A549 (cell line): ENCODE results near the gene TRERF1. TPM values are rescaled to one million over a fixed set of nuclear protein-coding genes. Genes with fewer than 3 reads are reported as not detected.

Source experiments
- ATAC-seq, 2 experiments: fragments of 200-7000 bp in 1 of 2; fragments of >200 bp in 1 of 2; cut with Nextera tagmentation in 1 of 2; cut with Tn5 transposase in 1 of 2; 3 replicates each; pipeline versions ENCODE4 v1.8.0 to v1.9.1; 2018 to 2020; ENCODE audit warnings: mild to moderate bottlenecking in 1 of 2, moderate library complexity in 1 of 2
- CTCF ChIA-PET: fragments of 300-600 bp; sonication (Branson Sonifier 250); formaldehyde crosslinking; extraction: SDS; loops from one replicate; lab custom pipeline; 2021; ENCODE audit warnings: antibody characterized with exemption, inconsistent platforms; lab: Yijun Ruan, JAX
- POLR2A ChIA-PET: fragments of 350-600 bp; formaldehyde crosslinking; extraction: SDS; loops from one replicate; lab custom pipeline; 2021; ENCODE audit warnings: antibody characterized with exemption, inconsistent platforms; lab: Yijun Ruan, JAX
- DNase-seq, 2 experiments: peaks; one replicate each; pipeline versions ENCODE4 v3.0.0 to v3.0.0-alpha.2; 2011 to 2016; ENCODE audit warnings: low read depth in 1 of 2, low spot score in 1 of 2
- FAIRE-seq: peaks from 2 replicates; lab custom pipeline; 2011; peaks lifted over from hg19 to GRCh38; lab: Jason Lieb, UNC
- H3K27ac ChIP-seq, 2 experiments: fragments of >200 bp; sonication (Bioruptor Twin); formaldehyde crosslinking; 3 replicates each; pipeline ENCODE4 v1.5.1; 2016 to 2017
- H3K4me1 ChIP-seq: fragments of >200 bp; sonication (Bioruptor Twin); formaldehyde crosslinking; 3 replicates; pipeline ENCODE4 v1.6.1; 2016
- H3K4me2 ChIP-seq: fragments of >200 bp; sonication (Bioruptor Twin); formaldehyde crosslinking; 3 replicates; pipeline ENCODE4 v1.6.1; 2016
- H3K4me3 ChIP-seq: fragments of >200 bp; sonication (Bioruptor Twin); formaldehyde crosslinking; 3 replicates; pipeline ENCODE4 v1.5.1; 2016
- H3K9me3 ChIP-seq: fragments of >200 bp; sonication (Bioruptor Twin); formaldehyde crosslinking; 3 replicates; pipeline ENCODE4 v1.6.1; 2016
- BCL3 ChIP-seq: fragments of >200 bp; sonication (Bioruptor Twin); formaldehyde crosslinking; IDR thresholded peaks from 3 replicates; pipeline ENCODE4 v1.6.1; 2016
- BHLHE40 ChIP-seq: IDR thresholded peaks from 2 replicates; pipeline ENCODE4 v1.6.1; 2012; ENCODE audit warnings: low read depth, low read length, inconsistent platforms
- CHD2 ChIP-seq: fragments of 150-350 bp; IDR thresholded peaks from 2 replicates; pipeline ENCODE4 v1.6.1; 2014; ENCODE audit warnings: low read length; ENCODE audit not compliant: partially characterized antibody
- CTCF ChIP-seq: fragments of >200 bp; sonication (Bioruptor Twin); formaldehyde crosslinking; IDR thresholded peaks from 3 replicates; pipeline ENCODE4 v1.5.1; 2016
- EHF ChIP-seq: fragments of 250-450 bp; sonication (Bioruptor Pico); IDR thresholded peaks from 2 replicates; pipeline ENCODE4 v1.5.0; 2020; ENCODE audit warnings: mild to moderate bottlenecking
- EHMT2 ChIP-seq: fragments of 200-600 bp; sonication (generic); IDR thresholded peaks from 2 replicates; pipeline ENCODE4 v1.6.1; 2016; ENCODE audit warnings: antibody characterized with exemption, low read depth, mild to moderate bottlenecking, moderate library complexity
- ELK1 ChIP-seq: fragments of 150-350 bp; IDR thresholded peaks from 2 replicates; pipeline ENCODE4 v1.6.1; 2014; ENCODE audit warnings: low read depth, mild to moderate bottlenecking, low read length
- EP300 ChIP-seq, 2 experiments: fragments of >200 bp; sonication (Bioruptor Twin); formaldehyde crosslinking; IDR thresholded peaks; 2 replicates in 1 of 2; 3 replicates in 1 of 2; pipeline ENCODE4 v1.6.1; 2016 to 2017
- FOSB ChIP-seq: fragments of 250-450 bp; sonication (Bioruptor Pico); IDR thresholded peaks from 2 replicates; pipeline ENCODE4 v1.5.0; 2020; ENCODE audit warnings: mild to moderate bottlenecking, moderate library complexity
- HDAC2 ChIP-seq: fragments of 200-600 bp; sonication (generic); IDR thresholded peaks from 2 replicates; pipeline ENCODE4 v1.6.1; 2016
- JUN ChIP-seq, 2 experiments: fragments of >200 bp; sonication (Bioruptor Twin); formaldehyde crosslinking; IDR thresholded peaks; 2 replicates in 1 of 2; 3 replicates in 1 of 2; pipeline ENCODE4 v1.6.1; 2016 to 2017
- KDM5A ChIP-seq: fragments of 200-600 bp; sonication (generic); IDR thresholded peaks from 2 replicates; pipeline ENCODE4 v1.6.1; 2016; ENCODE audit warnings: antibody characterized with exemption, mild to moderate bottlenecking
- MAFK ChIP-seq: fragments of 450-650 bp; IDR thresholded peaks from 2 replicates; pipeline ENCODE4 v1.6.1; 2014; ENCODE audit not compliant: partially characterized antibody
- NPAS2 ChIP-seq: fragments of 250-450 bp; sonication (Bioruptor Pico); IDR thresholded peaks from 2 replicates; pipeline ENCODE4 v1.8.0; 2022; ENCODE audit warnings: mild to moderate bottlenecking, moderate library complexity, borderline replicate concordance
- NR3C1 ChIP-seq: fragments of >200 bp; sonication (Bioruptor Twin); formaldehyde crosslinking; IDR thresholded peaks from 3 replicates; pipeline ENCODE4 v1.6.1; 2017
- PHF8 ChIP-seq: fragments of 200-600 bp; sonication (generic); IDR thresholded peaks from 2 replicates; pipeline ENCODE4 v1.6.1; 2016; ENCODE audit warnings: low read depth, mild to moderate bottlenecking, antibody characterized with exemption, moderate library complexity, borderline replicate concordance
- POLR2A ChIP-seq: IDR thresholded peaks from 2 replicates; pipeline ENCODE4 v1.6.1; 2012; ENCODE audit warnings: mild to moderate bottlenecking, low read length
- POLR2AphosphoS2 ChIP-seq: conservative IDR thresholded peaks from 2 replicates; pipeline ENCODE4 v1.6.1; 2012; ENCODE audit warnings: low read length, improper control_type of control experiment, inconsistent platforms
- REST ChIP-seq: fragments of 200-600 bp; sonication (generic); IDR thresholded peaks from 2 replicates; pipeline ENCODE4 v1.6.1; 2016; ENCODE audit warnings: antibody characterized with exemption, mild to moderate bottlenecking, moderate library complexity
- SMC3 ChIP-seq: fragments of >200 bp; sonication (Bioruptor Twin); formaldehyde crosslinking; IDR thresholded peaks from 3 replicates; pipeline ENCODE4 v1.6.1; 2018; ENCODE audit warnings: inconsistent platforms
- TFCP2L1 ChIP-seq: fragments of 250-450 bp; sonication (Bioruptor Pico); IDR thresholded peaks from 2 replicates; pipeline ENCODE4 v1.5.0; 2021; ENCODE audit warnings: mild to moderate bottlenecking
- ZSCAN20 ChIP-seq: fragments of 250-450 bp; sonication (Bioruptor Pico); IDR thresholded peaks from 2 replicates; pipeline ENCODE4 v1.8.0; 2022; ENCODE audit warnings: mild to moderate bottlenecking, moderate library complexity
- WGBS: methylation state at CpG from one replicate; pipeline ENCODE4 v1.1.6; 2017; ENCODE audit errors: missing lambda C conversion rate; 5-methylcytosine and 5-hydroxymethylcytosine counted together
- polyA plus RNA-seq, 4 experiments: library from polyadenylated mRNA; depleted of rRNA in 3 of 4; stranded (reverse); fragments of >200 nt; fragmentation: RNase III in 1 of 4; extraction: RNeasy Plus Mini Kit Qiagen cat#74134 plus additional on column Dnase treatment in 1 of 4; gene quantifications; 2 replicates in 3 of 4; 3 replicates in 1 of 4; pipeline ENCODE4 v1.2.3, GENCODE V29; 2011 to 2017

The TRERF1 gene
- polyA plus RNA-seq, 2 of the 4 experiments (the other 2 are of a cell fraction) = 2.4 to 3.5 TPM

GRCh38 chr6:42293386-42293977 lies 158.2 kb downstream of the TRERF1 start:
- CTCF ChIA-PET = interaction anchor here (1.1 to 5.1 kb wide), 3 partner anchors 11 to 850 kb away, joined by 3 to 15 read pairs (median 4); no protein-coding TSS in a partner anchor
- Histone ChIP-seq H3K9me3 (no peaks in the 10 kb centered on the region), H3K4me3 (no peak overlapping the region), H3K4me2 (no peak overlapping the region), H3K27ac (peak overlapping the region in 1 of 2 experiments; percentile 46; a peak in 1 of 6 replicates), H3K4me1 (peaks cover 29% of the 10 kb centered on the region)
- no peak for FAIRE-seq
- WGBS = 84% methylated on average over 5 of the region's 5 CpGs
- no peak for DNase-seq
- ATAC-seq = no peak
- POLR2A ChIA-PET = no interaction called here
- TF ChIP-seq POLR2A = no peak

- no peaks in the 10 kb centered on the region for H3K9me3 ChIP-seq
- DNase-seq = peak; percentile 15 to 63
- FAIRE-seq = no peak
- H3K4me3 ChIP-seq = no peak overlapping the region
- WGBS = 49% methylated on average over 9 of the region's 9 CpGs
- CTCF ChIA-PET = interaction anchor here (1.1 to 5.1 kb wide), 2 partner anchors 17 to 852 kb away, joined by 3 to 15 read pairs; no protein-coding TSS in a partner anchor
- TF ChIP-seq MAFK (peak; percentile 29), BCL3 (no peak), POLR2AphosphoS2 (no peak)
- TF ChIP-seq, all 56 proteins: peak for 1
- ATAC-seq = peak in 1 of 2 experiments; percentile 64; a peak in 3 of 6 replicates
- POLR2A ChIA-PET = no interaction called here
- H3K27ac ChIP-seq = peak overlapping the region; percentile 30 to 54; a peak in 3 of 6 replicates
- peaks cover 29% of the 10 kb centered on the region for H3K4me1 ChIP-seq
- H3K4me2 ChIP-seq = peak overlapping the region; percentile 21; the same call in 1 of the 3 replicates
Measured at GRCh38 chr6:42292004-42292740, 159.6 kb downstream of the TRERF1 start.

GRCh38 chr6:42287756-42288155 lies 164.0 kb downstream of the TRERF1 start:
- WGBS = 71% methylated on average over 2 of the region's 2 CpGs
- no peak for FAIRE-seq
- CTCF ChIA-PET = no interaction called here

More at GRCh38 chr6:42287756-42288155, 164.0 kb downstream of the TRERF1 start:
- TF ChIP-seq REST (no peak), BCL3 (no peak), NPAS2 (no peak), KDM5A (no peak), NR3C1 (no peak), EHMT2 (no peak), FOSB (CRISPR knock-in tag) (no peak), POLR2A (no peak), EHF (no peak), HDAC2 (no peak), BHLHE40 (no peak), CHD2 (no peak), SMC3 (no peak), JUN (IDR thresholded peaks at IDR 0.05) (no peak), CTCF (no peak), TFCP2L1 (CRISPR knock-in tag) (no peak), PHF8 (no peak), ELK1 (no peak), ZSCAN20 (CRISPR knock-in tag) (no peak), EP300 (IDR thresholded peaks at IDR 0.05) (no peak)
- H3K4me1 ChIP-seq = peaks cover 11% of the 10 kb centered on the region
- H3K27ac ChIP-seq = no peak overlapping the region
- DNase-seq = no peak
- no peaks in the 10 kb centered on the region for H3K9me3 ChIP-seq
- H3K4me3 ChIP-seq = no peak overlapping the region
- POLR2A ChIA-PET = interaction anchor here (0.7 kb wide), 1 partner anchor 15 kb away, joined by 3 read pairs; no protein-coding TSS in a partner anchor
- H3K4me2 ChIP-seq = no peak overlapping the region
- no peak for ATAC-seq
